Measurements from ENCODE around the gene SH3BP5L.

GRCh38 chr1:248862695-248862997 lies 36.9 kb upstream of the SH3BP5L start:
- TF ChIP-seq, protein P1, sequence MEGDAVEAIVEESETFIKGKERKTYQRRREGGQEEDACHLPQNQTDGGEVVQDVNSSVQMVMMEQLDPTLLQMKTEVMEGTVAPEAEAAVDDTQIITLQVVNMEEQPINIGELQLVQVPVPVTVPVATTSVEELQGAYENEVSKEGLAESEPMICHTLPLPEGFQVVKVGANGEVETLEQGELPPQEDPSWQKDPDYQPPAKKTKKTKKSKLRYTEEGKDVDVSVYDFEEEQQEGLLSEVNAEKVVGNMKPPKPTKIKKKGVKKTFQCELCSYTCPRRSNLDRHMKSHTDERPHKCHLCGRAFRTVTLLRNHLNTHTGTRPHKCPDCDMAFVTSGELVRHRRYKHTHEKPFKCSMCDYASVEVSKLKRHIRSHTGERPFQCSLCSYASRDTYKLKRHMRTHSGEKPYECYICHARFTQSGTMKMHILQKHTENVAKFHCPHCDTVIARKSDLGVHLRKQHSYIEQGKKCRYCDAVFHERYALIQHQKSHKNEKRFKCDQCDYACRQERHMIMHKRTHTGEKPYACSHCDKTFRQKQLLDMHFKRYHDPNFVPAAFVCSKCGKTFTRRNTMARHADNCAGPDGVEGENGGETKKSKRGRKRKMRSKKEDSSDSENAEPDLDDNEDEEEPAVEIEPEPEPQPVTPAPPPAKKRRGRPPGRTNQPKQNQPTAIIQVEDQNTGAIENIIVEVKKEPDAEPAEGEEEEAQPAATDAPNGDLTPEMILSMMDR (IDR thresholded peaks at IDR 0.05) = no peak
- no peak for TF ChIP-seq POLR2A (IDR thresholded peaks at IDR 0.05)
